Epithelial cell of prostate (primary cell): ENCODE results near the gene ADTRP.
A peak's percentile ranks its signal among the peaks of the same experiment; 100 is the strongest.
"Not testable (repeated sequence)": the region's sequence is repeated elsewhere in the genome, so short reads cannot be mapped to it uniquely, and the experiment has no call there.

Source experiments
- DNase-seq: peaks from one replicate; pipeline ENCODE4 v3.0.0-alpha.2; 2011; ENCODE audit warnings: low read depth, low spot score
- H3K27ac ChIP-seq: fragments of 450-650 bp; 2 replicates; pipeline ENCODE4 v1.5.1; 2017; ENCODE audit warnings: mild to moderate bottlenecking

The ADTRP gene

DNA sequence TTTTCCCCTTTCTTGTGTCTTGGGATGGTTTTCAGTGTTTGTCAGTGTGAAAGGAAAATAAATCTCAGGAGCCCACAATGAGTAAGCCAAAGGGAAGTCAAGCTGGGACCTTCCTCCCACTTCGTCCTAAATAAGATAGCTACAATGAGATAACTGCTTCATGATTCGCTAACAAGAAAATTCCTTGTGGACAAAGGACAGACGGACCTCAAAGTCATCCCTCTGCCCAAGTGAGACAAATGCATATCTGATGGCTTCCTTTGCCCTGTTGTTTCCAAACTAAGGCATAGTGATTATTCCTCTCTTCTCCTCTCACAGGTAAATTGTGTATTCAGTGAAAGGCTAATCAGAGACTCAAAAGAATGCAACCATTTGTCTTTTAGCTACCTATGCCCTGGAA is 26.1 kb upstream of the ADTRP start:
- no peak for DNase-seq

GRCh38 chr6:11804135-11804534 is 25.5 kb upstream of the ADTRP start:
- H3K27ac ChIP-seq: no peak overlapping the region
- no peak for DNase-seq

More for the DNA sequence above, 26.1 kb upstream of the ADTRP start:
- H3K27ac ChIP-seq: peak overlapping the region; percentile 69

DNA sequence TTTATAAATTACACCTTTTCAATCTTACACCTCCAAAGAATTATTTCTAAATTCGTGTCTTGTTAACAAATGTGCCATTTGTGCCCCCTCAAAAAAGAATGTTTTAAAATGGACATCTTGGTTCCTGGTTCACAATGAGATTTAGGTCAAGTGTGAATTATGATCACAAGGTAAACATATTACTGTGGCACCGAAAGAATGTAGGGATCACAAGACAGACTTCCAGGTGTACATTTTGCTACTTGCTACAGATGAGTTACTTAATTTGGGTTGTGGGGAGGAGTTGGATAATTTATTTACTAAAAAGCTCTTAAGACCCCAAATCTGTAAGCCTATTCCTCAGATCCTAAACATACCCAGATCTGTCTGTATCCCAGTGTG is 25.0 kb upstream of the ADTRP start:
- no peak for DNase-seq
- H3K27ac ChIP-seq: no peak overlapping the region

DNA sequence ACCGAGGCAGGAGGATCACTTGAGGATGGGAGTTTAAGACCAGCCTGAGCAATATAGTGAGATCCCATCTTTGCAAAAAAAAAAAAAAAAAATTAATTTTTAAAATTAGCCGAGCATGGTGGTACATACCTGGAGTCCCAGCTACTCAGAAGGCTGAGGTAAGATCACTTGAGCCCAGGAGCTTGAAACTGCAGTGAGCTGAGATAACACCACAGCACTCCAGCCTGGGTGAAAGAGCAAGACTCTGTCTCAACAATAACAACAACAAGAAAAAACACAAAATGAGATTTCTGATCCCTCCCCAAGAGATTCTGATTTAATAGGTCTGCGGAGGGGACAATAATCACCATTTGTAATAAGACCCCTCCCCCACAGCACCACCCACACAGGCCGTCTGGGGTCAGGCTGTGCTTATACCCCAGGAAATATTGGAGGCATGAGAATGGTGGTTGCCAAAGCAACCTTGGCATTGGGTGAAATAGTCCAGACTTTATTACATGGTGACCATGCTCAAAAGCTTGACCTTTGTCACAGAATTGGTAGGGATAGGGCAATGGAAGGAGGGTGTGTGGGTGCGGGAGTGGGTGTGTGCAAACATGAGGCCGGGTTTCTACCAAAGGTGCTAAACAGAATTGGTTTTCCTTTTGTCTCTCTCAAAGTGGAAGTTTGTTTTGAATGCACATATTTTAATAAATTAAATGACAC is 24.4 kb upstream of the ADTRP start:
- H3K27ac ChIP-seq: no peak overlapping the region
- no peak for DNase-seq

DNA sequence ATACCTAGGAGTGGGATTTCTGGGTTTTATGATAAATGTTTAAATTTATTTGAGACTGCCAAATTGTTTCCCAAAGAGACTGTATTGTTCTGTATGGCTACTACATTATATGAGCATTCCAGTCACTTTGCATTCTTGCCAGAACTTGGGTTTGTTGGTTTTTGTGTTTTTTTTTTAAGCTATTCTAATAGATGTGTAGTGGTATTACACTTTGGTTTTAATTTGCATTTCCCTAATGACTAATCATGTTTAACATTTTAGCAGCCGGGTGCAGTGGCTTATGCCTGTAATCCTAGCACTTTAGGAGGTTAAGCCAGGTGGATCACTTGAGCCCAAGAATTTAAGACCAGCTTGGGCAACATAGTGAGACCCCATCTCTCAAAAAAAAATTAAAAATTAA is 21.9 kb upstream of the ADTRP start:
- H3K27ac ChIP-seq, DNase-seq: not testable (repeated sequence)

DNA sequence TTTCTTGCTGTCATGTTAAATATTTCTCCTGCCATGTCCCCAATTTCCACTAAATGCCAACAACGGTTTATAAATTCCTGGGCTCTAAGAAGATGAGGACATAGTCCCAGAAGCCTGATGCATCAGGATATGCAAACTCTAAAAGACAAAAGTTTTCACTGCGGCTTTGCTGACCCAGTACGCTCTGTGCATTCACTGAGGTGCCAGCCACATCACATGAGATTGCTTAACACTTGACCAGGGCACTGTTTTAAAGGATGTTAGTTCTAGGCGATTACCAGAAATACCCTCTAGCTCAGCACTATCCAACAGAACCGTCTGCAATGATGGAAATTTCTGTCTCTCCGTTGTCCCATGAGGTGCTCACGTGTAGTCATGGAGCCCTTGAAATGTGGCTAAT is 19.9 kb upstream of the ADTRP start:
- DNase-seq: no peak

DNA sequence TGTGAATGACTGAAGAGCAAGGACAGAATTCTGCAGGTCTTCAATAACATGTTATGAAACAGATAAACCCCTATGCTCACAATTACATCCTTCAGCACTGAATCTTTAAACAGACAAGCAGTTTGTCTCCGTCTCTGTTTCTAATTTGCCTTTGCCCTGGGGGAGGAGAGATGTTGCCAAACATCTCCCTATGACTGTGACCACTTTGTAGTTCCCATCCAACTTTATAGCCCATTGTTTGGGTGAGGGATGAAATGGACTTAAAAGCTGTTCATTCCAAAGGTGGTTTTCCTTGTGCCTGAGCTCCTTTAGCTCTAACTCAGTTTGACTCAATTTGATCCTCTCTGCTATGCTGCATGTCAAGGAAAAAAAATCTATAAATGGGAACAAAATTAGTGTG is 19.5 kb upstream of the ADTRP start:
- H3K27ac ChIP-seq: no peak overlapping the region
- DNase-seq: no peak

More for the DNA sequence above, 19.9 kb upstream of the ADTRP start:
- H3K27ac ChIP-seq: no peak overlapping the region

GRCh38 chr6:11796829-11797228 is 18.2 kb upstream of the ADTRP start:
- H3K27ac ChIP-seq: no peak overlapping the region
- no peak for DNase-seq

DNA sequence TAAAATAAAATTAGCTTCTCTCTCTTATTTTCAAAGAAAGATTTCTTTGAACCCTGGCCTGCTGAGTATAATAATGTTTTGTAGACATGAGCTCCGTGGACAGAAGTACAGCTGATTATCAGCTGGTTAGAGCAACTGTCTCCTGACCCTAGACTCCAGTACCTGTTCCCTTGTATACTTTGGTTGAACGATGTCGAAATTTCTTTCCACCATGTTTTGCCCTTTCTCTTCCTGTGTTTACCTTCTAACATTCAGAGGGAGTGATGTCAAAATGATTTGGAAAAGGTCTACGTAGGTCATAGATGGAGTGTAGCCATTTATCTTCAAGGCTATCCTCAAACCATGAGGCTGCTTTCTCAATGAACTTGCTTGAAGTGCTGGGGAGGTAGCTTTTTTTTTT is 16.8 kb upstream of the ADTRP start:
- no peak for DNase-seq
- H3K27ac ChIP-seq: no peak overlapping the region

DNA sequence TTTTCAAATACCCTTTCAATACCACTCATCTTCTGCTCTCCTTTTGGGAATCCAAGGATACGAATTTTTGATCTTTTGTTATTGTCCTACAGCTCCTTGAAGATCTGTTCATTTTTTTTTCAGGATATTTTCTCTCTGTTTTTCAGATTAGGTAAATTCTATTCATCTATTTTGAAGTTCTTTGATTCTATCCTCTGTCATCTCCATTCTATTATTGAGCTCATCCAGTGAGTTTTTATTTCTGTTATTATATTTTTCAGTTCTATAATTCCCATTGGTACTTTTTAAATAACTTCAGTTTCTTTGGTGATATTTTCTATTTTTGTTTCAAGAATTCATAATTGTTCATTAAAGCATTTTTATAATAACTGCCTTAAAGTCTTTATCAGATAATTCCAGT is 14.7 kb upstream of the ADTRP start:
- H3K27ac ChIP-seq: no peak overlapping the region
- DNase-seq: no peak

DNA sequence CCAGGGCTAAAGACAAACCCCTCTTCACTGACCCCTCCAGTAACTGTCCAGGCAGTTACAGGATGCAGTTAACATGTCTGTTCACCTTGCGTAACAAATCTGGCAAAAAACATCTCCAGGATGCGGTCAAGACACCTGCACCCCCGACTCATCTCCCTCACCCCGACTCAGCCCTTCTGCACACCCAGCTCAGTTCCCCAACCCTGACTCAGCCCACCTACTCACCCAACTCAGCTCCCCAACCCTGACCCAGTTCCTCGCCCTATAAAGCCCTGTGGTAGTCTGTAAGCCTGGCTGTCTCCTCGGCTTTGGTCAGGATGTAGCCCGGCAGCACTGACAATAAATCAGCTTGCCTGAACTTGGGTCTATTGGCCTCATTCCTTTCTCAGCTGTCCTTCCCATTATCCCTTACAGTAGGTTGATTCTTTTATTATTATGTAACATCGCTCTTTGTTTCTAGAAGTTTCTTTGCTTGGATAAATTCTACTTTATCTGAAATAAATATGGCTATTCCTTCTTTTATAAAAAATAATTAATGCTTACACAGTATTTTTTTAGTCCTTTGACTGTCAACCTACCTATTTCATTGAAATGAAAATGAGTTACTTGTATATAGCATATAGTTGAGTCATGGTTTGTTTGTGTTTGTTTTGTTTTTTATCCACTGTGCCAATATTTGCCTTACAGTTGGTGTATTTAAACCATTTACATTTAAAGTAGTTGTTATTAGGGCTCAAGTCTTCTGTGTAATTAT is 12.9 kb upstream of the ADTRP start:
- no peak overlapping the region for H3K27ac ChIP-seq
- no peak for DNase-seq

GRCh38 chr6:11789744-11790143 is 11.1 kb upstream of the ADTRP start:
- no peak overlapping the region for H3K27ac ChIP-seq
- DNase-seq: no peak

- H3K27ac ChIP-seq: no peak overlapping the region
- DNase-seq: no peak
Measured at GRCh38 chr6:11788043-11788442, 9.4 kb upstream of the ADTRP start.

GRCh38 chr6:11785774-11786579 is 7.4 kb upstream of the ADTRP start:
- no peak overlapping the region for H3K27ac ChIP-seq
- DNase-seq: no peak

DNA sequence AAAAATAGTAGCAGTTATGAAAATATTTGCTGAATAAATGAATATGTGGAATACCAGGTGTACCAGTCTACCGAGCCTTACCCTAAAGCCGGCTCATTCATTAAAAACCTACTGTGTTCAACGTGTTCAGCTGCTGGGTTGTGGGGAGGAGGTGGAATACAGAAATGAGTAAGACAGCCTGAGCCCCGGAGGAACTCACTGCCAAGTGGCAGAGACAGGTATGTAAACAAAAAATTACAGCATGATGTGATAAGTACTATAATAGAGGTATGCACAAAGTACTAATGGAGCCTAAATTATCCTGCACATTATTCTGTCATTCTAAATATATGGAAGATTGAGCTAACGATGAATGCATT is 6.8 kb upstream of the ADTRP start:
- DNase-seq: no peak
- H3K27ac ChIP-seq: no peak overlapping the region

DNA sequence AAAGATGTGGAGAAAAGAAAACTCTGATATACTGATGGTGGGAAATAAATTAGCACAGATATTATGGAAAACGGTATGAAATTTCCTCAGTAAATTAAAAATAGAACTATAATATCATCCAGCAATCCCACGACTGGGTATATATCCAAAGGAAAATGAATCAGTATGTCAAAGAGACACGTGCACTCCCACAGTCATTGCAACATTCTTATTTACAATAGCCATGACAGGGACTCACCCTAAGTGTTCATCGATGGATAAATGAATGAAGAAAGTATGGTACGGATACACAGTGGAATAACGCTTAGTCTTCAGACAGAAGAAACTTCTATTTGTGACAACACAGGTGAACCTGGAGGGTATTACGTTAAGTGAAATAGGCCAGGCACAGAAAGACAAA is 5.7 kb upstream of the ADTRP start:
- DNase-seq: no peak
- H3K27ac ChIP-seq: no peak overlapping the region

- no peak overlapping the region for H3K27ac ChIP-seq
- DNase-seq: no peak
Measured at GRCh38 chr6:11783524-11784064, 5.0 kb upstream of the ADTRP start.

DNA sequence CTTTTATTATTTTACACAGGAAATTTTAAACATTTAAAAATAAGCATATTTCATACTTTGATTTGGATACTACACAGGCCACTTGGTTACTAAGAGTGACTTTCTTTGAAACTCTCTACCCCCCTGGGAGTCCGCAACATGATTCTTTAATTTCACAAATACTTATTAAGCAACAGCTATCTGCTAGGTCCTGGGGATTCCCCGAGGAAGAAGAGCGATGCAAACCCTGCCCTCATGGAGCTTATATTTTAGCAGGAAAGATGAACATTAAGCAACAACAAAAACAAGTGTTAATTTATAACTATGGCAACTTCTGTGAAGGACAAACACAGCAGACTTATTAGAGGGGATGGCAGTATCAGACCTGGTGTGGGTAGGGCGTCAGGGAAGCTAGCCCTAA is 3.9 kb upstream of the ADTRP start:
- no peak overlapping the region for H3K27ac ChIP-seq
- DNase-seq: no peak

GRCh38 chr6:11780097-11780428 is 1.5 kb upstream of the ADTRP start:
- no peak overlapping the region for H3K27ac ChIP-seq
- no peak for DNase-seq

DNA sequence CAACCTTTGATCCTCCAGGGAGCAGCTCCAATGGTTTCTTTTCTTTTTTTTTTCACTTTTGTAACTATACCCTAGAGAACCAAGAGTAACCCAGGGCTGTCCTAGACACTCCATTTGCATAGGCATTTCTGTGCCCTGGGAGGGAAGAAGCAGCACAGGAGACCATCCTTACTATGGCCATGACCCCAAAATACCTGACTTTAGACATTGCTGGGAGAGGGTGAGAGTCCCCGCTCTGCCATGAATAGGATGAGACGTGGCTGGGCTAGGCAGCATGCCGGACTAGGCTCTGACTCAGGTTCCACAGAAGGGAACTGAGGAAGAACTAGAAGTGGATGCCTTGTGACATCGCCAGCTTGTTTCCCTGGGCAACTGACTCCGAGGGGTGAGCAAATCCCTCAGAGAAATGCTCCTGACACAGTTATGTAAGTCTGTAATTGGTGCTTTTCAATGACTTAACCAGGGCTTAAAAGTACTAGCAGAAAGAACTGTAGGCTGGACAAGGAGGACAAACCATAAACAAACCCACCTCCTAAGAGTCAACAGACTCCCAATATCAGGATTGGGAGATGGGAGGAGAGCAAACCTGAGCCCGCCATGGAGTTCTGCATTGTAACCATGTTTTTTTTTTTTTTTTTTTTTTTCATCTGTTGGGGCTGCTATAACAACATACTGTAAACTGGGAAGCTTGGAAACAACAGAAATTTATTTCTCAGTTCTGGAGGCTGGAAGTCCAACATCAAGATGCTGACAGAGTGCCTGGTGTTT is 910 bp upstream of the ADTRP start:
- H3K27ac ChIP-seq: no peak overlapping the region
- DNase-seq: no peak
